Tibial nerve (tissue), 4 donors: ENCODE results near the gene OLFM1. TPM values are rescaled to one million over a fixed set of nuclear protein-coding genes. Genes with fewer than 3 reads are reported as not detected.

Source experiments
- DNase-seq, 2 donors: peaks; one replicate each; pipeline ENCODE4 v3.0.0-alpha.2; 2019; ENCODE audit warnings: low spot score in 2 of 2
- H3K27ac ChIP-seq, 4 donors: fragments of 200-600 bp; sonication (generic) in 3 of 4; one replicate each; pipeline ENCODE4 v1.5.1; 2017 to 2019; ENCODE audit warnings: mild to moderate bottlenecking in 1 of 4
- H3K27me3 ChIP-seq, 2 donors: fragments of 200-600 bp; sonication (generic) in 1 of 2; one replicate each; pipeline versions ENCODE4 v1.5.1 to v1.6.0; 2017 to 2019
- H3K36me3 ChIP-seq, 3 donors: fragments of 200-600 bp; sonication (generic); one replicate each; pipeline ENCODE4 v1.5.1; 2018 to 2019
- H3K4me1 ChIP-seq, 4 donors: fragments of 200-600 bp; sonication (generic) in 3 of 4; one replicate each; pipeline ENCODE4 v1.5.1; 2017 to 2019
- H3K4me3 ChIP-seq, 4 donors: fragments of 200-600 bp; sonication (generic) in 3 of 4; one replicate each; pipeline ENCODE4 v1.5.1; 2017 to 2019; ENCODE audit warnings: mild to moderate bottlenecking in 1 of 4, moderate library complexity in 1 of 4
- H3K9me3 ChIP-seq, 4 donors: fragments of 200-600 bp; sonication (generic) in 3 of 4; one replicate each; pipeline ENCODE4 v1.5.1; 2017 to 2019
- CTCF ChIP-seq, 5 experiments: fragments of 200-600 bp in 3 of 5; fragments of 450-650 bp in 2 of 5; sonication (generic) in 3 of 5; IDR thresholded peaks; one replicate each; pipeline ENCODE4 v1.5.1; 2016 to 2019; ENCODE audit warnings: antibody characterized with exemption in 5 of 5, mild to moderate bottlenecking in 3 of 5, moderate library complexity in 2 of 5
- EP300 ChIP-seq, 2 donors: sonication (generic); formaldehyde crosslinking; IDR thresholded peaks; one replicate each; pipeline ENCODE4 v1.6.1; 2017; ENCODE audit warnings: antibody characterized with exemption in 2 of 2, mild to moderate bottlenecking in 1 of 2
- POLR2A ChIP-seq, 2 donors: fragments of 450-650 bp; IDR thresholded peaks; one replicate each; pipeline ENCODE4 v1.6.1; 2017; ENCODE audit warnings: antibody characterized with exemption in 2 of 2, mild to moderate bottlenecking in 2 of 2, moderate library complexity in 2 of 2
- WGBS, 2 donors: methylation state at CpG; one replicate each; pipeline ENCODE4 v1.1.5; 2018; 5-methylcytosine and 5-hydroxymethylcytosine counted together
- total RNA-seq, 4 donors: library from RNA; depleted of rRNA; stranded (reverse); fragments of >200 nt; gene quantifications; one replicate each; pipeline ENCODE4 v1.1.0, GENCODE V29; 2016

The OLFM1 gene
- total RNA-seq, 4 donors from 2014 or later = 30.3 to 63.8 (median 38.3) TPM

- Histone ChIP-seq H3K27ac (no peak overlapping the region), H3K9me3 (no peaks in the 10 kb centered on the region), H3K36me3 (peaks cover 0 to 65% (median 0%) of the 10 kb centered on the region in 3 donors), H3K27me3 (no peaks in the 10 kb centered on the region), H3K4me3 (no peak overlapping the region), H3K4me1 (no peaks in the 10 kb centered on the region)
- DNase-seq = no peak
- TF ChIP-seq EP300 (IDR thresholded peaks at IDR 0.05) (no peak), POLR2A (IDR thresholded peaks at IDR 0.05) (no peak), CTCF (IDR thresholded peaks at IDR 0.05) (no peak)
- WGBS, 2 donors = 47 to 55% methylated on average over 6 to 8 of the region's 9 CpGs
Observed at GRCh38 chr9:135103001-135103446, 15.6 kb downstream of the OLFM1 start.

- TF ChIP-seq POLR2A (IDR thresholded peaks at IDR 0.05) (no peak), CTCF (IDR thresholded peaks at IDR 0.05) (no peak), EP300 (IDR thresholded peaks at IDR 0.05) (no peak)
- Histone ChIP-seq H3K9me3 (no peaks in the 10 kb centered on the region), H3K4me1 (no peaks in the 10 kb centered on the region), H3K27ac (no peak overlapping the region), H3K27me3 (no peaks in the 10 kb centered on the region), H3K4me3 (no peak overlapping the region), H3K36me3 (peaks cover 0 to 63% (median 0%) of the 10 kb centered on the region in 3 donors)
- 78 to 80% methylated on average over 24 to 25 of the region's 28 CpGs for WGBS, 2 donors
- no peak for DNase-seq
Observed at GRCh38 chr9:135103931-135104639, 16.6 kb downstream of the OLFM1 start.

- no peak for TF ChIP-seq EP300 (IDR thresholded peaks at IDR 0.05)
- TF ChIP-seq POLR2A (IDR thresholded peaks at IDR 0.05) = no peak
- TF ChIP-seq CTCF (IDR thresholded peaks at IDR 0.05) = no peak
Observed at GRCh38 chr9:135104761-135105160, 17.3 kb downstream of the OLFM1 start.

GRCh38 chr9:135105211-135105745 lies 17.8 kb downstream of the OLFM1 start:
- no peak for TF ChIP-seq EP300 (IDR thresholded peaks at IDR 0.05)
- no peak for TF ChIP-seq POLR2A (IDR thresholded peaks at IDR 0.05)
- no peak for TF ChIP-seq CTCF (IDR thresholded peaks at IDR 0.05)
- WGBS, 2 donors = 75% methylated on average over 31 of the region's 31 CpGs
- H3K27me3 ChIP-seq = no peaks in the 10 kb centered on the region

More at GRCh38 chr9:135104761-135105160, 17.3 kb downstream of the OLFM1 start:
- Histone ChIP-seq H3K9me3 (no peaks in the 10 kb centered on the region), H3K4me3 (no peak overlapping the region), H3K27ac (no peak overlapping the region), H3K36me3 (peaks cover 0 to 65% (median 0%) of the 10 kb centered on the region in 3 donors), H3K4me1 (no peaks in the 10 kb centered on the region), H3K27me3 (no peaks in the 10 kb centered on the region)
- 70 to 73% methylated on average over 11 to 12 of the region's 12 CpGs for WGBS, 2 donors
- no peak for DNase-seq

GRCh38 chr9:135105938-135106491 lies 18.5 kb downstream of the OLFM1 start:
- Histone ChIP-seq H3K4me3 (no peak overlapping the region), H3K36me3 (peaks cover 0 to 56% (median 0%) of the 10 kb centered on the region in 3 donors), H3K4me1 (no peaks in the 10 kb centered on the region), H3K27ac (no peak overlapping the region), H3K9me3 (no peaks in the 10 kb centered on the region), H3K27me3 (no peaks in the 10 kb centered on the region)
- WGBS, 2 donors = 41 to 48% methylated on average over 12 to 16 of the region's 21 CpGs
- DNase-seq = no peak
- TF ChIP-seq POLR2A (IDR thresholded peaks at IDR 0.05) (no peak), EP300 (IDR thresholded peaks at IDR 0.05) (no peak), CTCF (IDR thresholded peaks at IDR 0.05) (no peak)

More at GRCh38 chr9:135105211-135105745, 17.8 kb downstream of the OLFM1 start:
- Histone ChIP-seq H3K4me3 (no peak overlapping the region), H3K36me3 (peaks cover 0 to 62% (median 0%) of the 10 kb centered on the region in 3 donors), H3K4me1 (no peaks in the 10 kb centered on the region), H3K27ac (no peak overlapping the region), H3K9me3 (no peaks in the 10 kb centered on the region)
- DNase-seq = no peak
